Measurements from ENCODE around the gene PWWP2B. TPM values are rescaled to one million over a fixed set of nuclear protein-coding genes. Genes with fewer than 3 reads are reported as not detected.

PWWP2B gene
- total RNA-seq, 4 donors from 2014 or later: 45.9 to 129 (median 61.2) TPM

DNA sequence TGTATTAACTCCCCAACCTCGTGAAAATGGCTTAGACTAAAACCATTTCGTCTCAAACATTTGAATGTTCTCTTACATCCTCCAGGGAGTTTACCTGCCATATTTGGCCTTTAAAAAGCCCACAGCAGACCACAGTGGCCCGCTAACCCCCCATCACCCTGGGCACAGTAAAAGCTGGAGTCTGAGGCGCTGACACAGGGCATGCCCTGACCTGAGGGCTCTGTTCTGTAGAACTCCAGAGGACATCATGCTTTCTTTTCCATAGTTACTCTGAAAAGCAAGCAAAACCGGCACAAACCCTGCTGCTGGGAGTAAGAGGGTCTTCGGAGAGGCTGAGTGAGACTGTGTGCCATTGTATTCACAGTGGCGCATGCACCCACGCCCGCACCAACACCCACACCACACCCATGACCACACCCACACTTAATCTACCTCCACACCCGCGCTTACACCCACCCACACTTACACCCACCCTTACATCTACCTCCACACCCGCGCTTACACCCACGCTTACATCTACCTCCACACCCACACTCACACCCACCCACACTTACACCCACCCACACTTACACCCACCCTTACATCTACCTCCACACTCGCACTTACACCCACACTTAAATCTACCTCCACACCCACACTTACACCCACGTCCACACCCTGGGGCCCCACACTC, 32.9 kb upstream of the PWWP2B start:
- DNase-seq: no peak
- WGBS, 2 donors (ENCODE audit: low coverage in 1 of 2): 44 to 64% methylated on average over 10 to 15 of the region's 16 CpGs
- Histone ChIP-seq H3K9me3 (no peaks in the 10 kb centered on the region), H3K4me1 (no peaks in the 10 kb centered on the region), H3K4me3 (no peak overlapping the region), H3K36me3 (peaks cover 0 to 11% (median 3%) of the 10 kb centered on the region in 4 donors), H3K27me3 (no peaks in the 10 kb centered on the region), H3K27ac (no peak overlapping the region)
- in situ Hi-C loops (cut with MboI; ENCODE audit: low pct_ligation_motif_present in 1 of 4, low pct_unique_long_range_greater_than_20kb in 1 of 4, low sequenced_read_pairs in 3 of 4): loop anchor here in 1 of 4 donors (10.0 kb wide), 1 partner anchor 149 kb away; no protein-coding TSS in a partner anchor
- TF ChIP-seq POLR2A (IDR thresholded peaks at IDR 0.05): no peak
- no peak for TF ChIP-seq EP300 (IDR thresholded peaks at IDR 0.05; ENCODE audit: low read depth)
- TF ChIP-seq CTCF (IDR thresholded peaks at IDR 0.05): no peak
- no peak for TF ChIP-seq POLR2AphosphoS5 (IDR thresholded peaks at IDR 0.05)
- intact Hi-C loops (cut with DNase I; ENCODE audit: low total_unique reads): no loop called here

DNA sequence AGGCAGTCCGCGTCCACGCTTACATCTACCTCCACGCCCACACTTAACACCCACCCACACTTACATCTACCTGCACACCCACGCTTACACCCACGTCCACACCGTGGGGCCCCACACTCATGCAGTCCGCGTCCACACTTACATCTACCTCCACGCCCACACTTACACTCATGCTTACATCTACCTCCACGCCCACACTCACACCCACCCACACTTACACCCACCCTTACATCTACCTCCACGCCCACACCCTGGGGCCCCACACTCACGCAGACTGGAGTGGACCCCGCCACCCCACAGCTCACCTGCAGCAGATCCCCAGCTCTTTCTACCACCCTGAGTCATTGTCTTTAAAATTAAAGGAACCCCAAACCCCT, 32.4 kb upstream of the PWWP2B start:
- no peaks in the 10 kb centered on the region for H3K9me3 ChIP-seq
- peaks cover 0 to 11% (median 3%) of the 10 kb centered on the region in 4 donors for H3K36me3 ChIP-seq
- H3K27me3 ChIP-seq: no peaks in the 10 kb centered on the region
- H3K4me3 ChIP-seq: no peak overlapping the region
- TF ChIP-seq CTCF (IDR thresholded peaks at IDR 0.05) (no peak), POLR2A (IDR thresholded peaks at IDR 0.05) (no peak), EP300 (IDR thresholded peaks at IDR 0.05; ENCODE audit: low read depth) (no peak), POLR2AphosphoS5 (IDR thresholded peaks at IDR 0.05) (no peak)
- DNase-seq: no peak
- WGBS, 2 donors (ENCODE audit: low coverage in 1 of 2): 82 to 86% methylated on average over 8 to 11 of the region's 14 CpGs
- H3K27ac ChIP-seq: no peak overlapping the region
- H3K4me1 ChIP-seq: no peaks in the 10 kb centered on the region
- intact Hi-C loops (cut with DNase I; ENCODE audit: low total_unique reads): no loop called here
- in situ Hi-C loops (cut with MboI; ENCODE audit: low pct_ligation_motif_present in 1 of 4, low pct_unique_long_range_greater_than_20kb in 1 of 4, low sequenced_read_pairs in 3 of 4): loop anchor here in 1 of 4 donors (10.0 kb wide), 1 partner anchor 150 kb away; no protein-coding TSS in a partner anchor

- Histone ChIP-seq H3K4me1 (no peaks in the 10 kb centered on the region), H3K27me3 (no peaks in the 10 kb centered on the region), H3K9me3 (no peaks in the 10 kb centered on the region), H3K4me3 (no peak overlapping the region), H3K27ac (no peak overlapping the region), H3K36me3 (peaks cover 0 to 11% (median 3%) of the 10 kb centered on the region in 4 donors)
- 87 to 100% methylated on average over 2 to 9 of the region's 9 CpGs for WGBS, 2 donors (ENCODE audit: low coverage in 1 of 2)
- no peak for DNase-seq
- intact Hi-C loops (cut with DNase I; ENCODE audit: low total_unique reads): no loop called here
- in situ Hi-C loops (cut with MboI; ENCODE audit: low pct_ligation_motif_present in 1 of 4, low pct_unique_long_range_greater_than_20kb in 1 of 4, low sequenced_read_pairs in 3 of 4): loop anchor here in 1 of 4 donors (10.0 kb wide), 1 partner anchor 150 kb away; no protein-coding TSS in a partner anchor
- TF ChIP-seq POLR2AphosphoS5 (IDR thresholded peaks at IDR 0.05) (no peak), POLR2A (IDR thresholded peaks at IDR 0.05) (no peak), CTCF (IDR thresholded peaks at IDR 0.05) (no peak)
Measured at GRCh38 chr10:132365102-132365501, 31.9 kb upstream of the PWWP2B start.

- 96% methylated on average over 8 of the region's 8 CpGs; no CpG with 5 or more reads in 1 of the 2 donors for WGBS, 2 donors (ENCODE audit: low coverage in 1 of 2)
- DNase-seq: no peak
- Histone ChIP-seq H3K36me3 (peaks cover 0 to 11% (median 3%) of the 10 kb centered on the region in 4 donors), H3K27me3 (no peaks in the 10 kb centered on the region), H3K9me3 (no peaks in the 10 kb centered on the region), H3K4me3 (no peak overlapping the region), H3K27ac (no peak overlapping the region), H3K4me1 (no peaks in the 10 kb centered on the region)
- in situ Hi-C loops (cut with MboI; ENCODE audit: low pct_ligation_motif_present in 1 of 4, low pct_unique_long_range_greater_than_20kb in 1 of 4, low sequenced_read_pairs in 3 of 4) (loop anchor here in 1 of 4 donors (10.0 kb wide), 1 partner anchor 151 kb away; no protein-coding TSS in a partner anchor), intact Hi-C loops (cut with DNase I; ENCODE audit: low total_unique reads) (no loop called here)
- TF ChIP-seq POLR2A (IDR thresholded peaks at IDR 0.05) (no peak), POLR2AphosphoS5 (IDR thresholded peaks at IDR 0.05) (no peak), EP300 (IDR thresholded peaks at IDR 0.05; ENCODE audit: low read depth) (no peak), CTCF (IDR thresholded peaks at IDR 0.05) (no peak)
Measured at GRCh38 chr10:132366006-132366405, 31.0 kb upstream of the PWWP2B start.
